ENCODE data around the gene RPS21. TPM values are rescaled to one million over a fixed set of nuclear protein-coding genes. Genes with fewer than 3 reads are reported as not detected.

RPS21 gene
- total and polyA plus RNA-seq, 2 of the 13 experiments (the other 11 are each of a cell fraction or from before 2014, with no cell fraction given) = 2,647 to 11,063 TPM

GRCh38 chr20:62423326-62423706 is 36.4 kb downstream of the RPS21 start:
- in situ Hi-C loops (cut with HindIII; ENCODE audit: extremely low pct_ligation_motif_present, low pct_unique_long_range_greater_than_20kb) (no loop called here), intact Hi-C loops (cut with micrococcal nuclease; ENCODE audit: unreplicated experiment) (no loop called here)
- CTCF ChIA-PET (ENCODE audit: low intra/inter-chr PET ratio, low total read pairs) = no interaction called here
- H3K4me3 ChIP-seq (replicated peaks in 1 of 3; ENCODE audit: insufficient read depth in 1 of 3, low read depth in 2 of 3, low read length in 3 of 3) = no peak overlapping the region
- no peak for DNase-seq (ENCODE audit: low spot score)
- H3K9ac ChIP-seq (ENCODE audit: insufficient read depth, low read depth, low read length) = no peak overlapping the region
- no peak for ATAC-seq
- POLR2A ChIA-PET = interaction anchor here (1.0 kb wide), 1 partner anchor 11 kb away, joined by 3 read pairs; no protein-coding TSS in a partner anchor
- H2AFZ ChIP-seq (ENCODE audit: low read length) = no peak overlapping the region
- no peak overlapping the region for H3K27ac ChIP-seq (ENCODE audit: extremely low read length, insufficient read depth, low read length)
- no peaks in the 10 kb centered on the region for H3K9me3 ChIP-seq (ENCODE audit: low read length)
- no TSS peak for BruUV-seq (replicated peaks)
- H3K36me3 ChIP-seq (replicated peaks in 1 of 2; ENCODE audit: control insufficient read depth in 1 of 2, insufficient read depth in 2 of 2, low read length in 2 of 2) = no peaks in the 10 kb centered on the region
- H3K27me3 ChIP-seq (ENCODE audit: control insufficient read depth in 1 of 2, insufficient read depth in 2 of 2, low read length in 2 of 2) = peaks cover 21 to 79% of the 10 kb centered on the region in 2 experiments
- 28% methylated on average over 4 of the region's 10 CpGs for WGBS (ENCODE audit: low lambda C conversion rate)
- TF ChIP-seq THYN1 (CRISPR knock-in tag; IDR thresholded peaks at IDR 0.05; ENCODE audit: borderline replicate concordance, low read depth) (no peak), ZNF737 (CRISPR knock-in tag; IDR thresholded peaks at IDR 0.05; ENCODE audit: borderline replicate concordance) (no peak), ZNF317 (CRISPR knock-in tag; IDR thresholded peaks at IDR 0.05) (no peak), HOXD1 (CRISPR knock-in tag; IDR thresholded peaks at IDR 0.05) (no peak), FOSL2 (CRISPR knock-in tag; IDR thresholded peaks at IDR 0.05) (no peak), HOXA3 (CRISPR knock-in tag; IDR thresholded peaks at IDR 0.05) (no peak), AHR (CRISPR knock-in tag; IDR thresholded peaks at IDR 0.05) (no peak), NFKBIZ (CRISPR knock-in tag; IDR thresholded peaks at IDR 0.05) (no peak), ZZZ3 (CRISPR knock-in tag; IDR thresholded peaks at IDR 0.05; ENCODE audit: borderline replicate concordance) (no peak), RBAK (CRISPR knock-in tag; IDR thresholded peaks at IDR 0.05) (no peak), ZFAT (CRISPR knock-in tag; conservative IDR thresholded peaks at IDR 0.05) (no peak), BRD4 (CRISPR knock-in tag; IDR thresholded peaks at IDR 0.05) (no peak), KDM5B (CRISPR knock-in tag; IDR thresholded peaks at IDR 0.05; ENCODE audit: borderline replicate concordance) (no peak), ZBTB2 (CRISPR knock-in tag; IDR thresholded peaks at IDR 0.05; ENCODE audit: low read depth) (no peak), ZNF740 (CRISPR knock-in tag; IDR thresholded peaks at IDR 0.05) (no peak), ERF (CRISPR knock-in tag; IDR thresholded peaks at IDR 0.05) (no peak), ZNF431 (CRISPR knock-in tag; IDR thresholded peaks at IDR 0.05; ENCODE audit: borderline replicate concordance, low read depth) (no peak), TRIM24 (CRISPR knock-in tag; IDR thresholded peaks at IDR 0.05) (no peak), GATAD1 (CRISPR knock-in tag; IDR thresholded peaks at IDR 0.05) (no peak)
- TF ChIP-seq, protein P1, sequence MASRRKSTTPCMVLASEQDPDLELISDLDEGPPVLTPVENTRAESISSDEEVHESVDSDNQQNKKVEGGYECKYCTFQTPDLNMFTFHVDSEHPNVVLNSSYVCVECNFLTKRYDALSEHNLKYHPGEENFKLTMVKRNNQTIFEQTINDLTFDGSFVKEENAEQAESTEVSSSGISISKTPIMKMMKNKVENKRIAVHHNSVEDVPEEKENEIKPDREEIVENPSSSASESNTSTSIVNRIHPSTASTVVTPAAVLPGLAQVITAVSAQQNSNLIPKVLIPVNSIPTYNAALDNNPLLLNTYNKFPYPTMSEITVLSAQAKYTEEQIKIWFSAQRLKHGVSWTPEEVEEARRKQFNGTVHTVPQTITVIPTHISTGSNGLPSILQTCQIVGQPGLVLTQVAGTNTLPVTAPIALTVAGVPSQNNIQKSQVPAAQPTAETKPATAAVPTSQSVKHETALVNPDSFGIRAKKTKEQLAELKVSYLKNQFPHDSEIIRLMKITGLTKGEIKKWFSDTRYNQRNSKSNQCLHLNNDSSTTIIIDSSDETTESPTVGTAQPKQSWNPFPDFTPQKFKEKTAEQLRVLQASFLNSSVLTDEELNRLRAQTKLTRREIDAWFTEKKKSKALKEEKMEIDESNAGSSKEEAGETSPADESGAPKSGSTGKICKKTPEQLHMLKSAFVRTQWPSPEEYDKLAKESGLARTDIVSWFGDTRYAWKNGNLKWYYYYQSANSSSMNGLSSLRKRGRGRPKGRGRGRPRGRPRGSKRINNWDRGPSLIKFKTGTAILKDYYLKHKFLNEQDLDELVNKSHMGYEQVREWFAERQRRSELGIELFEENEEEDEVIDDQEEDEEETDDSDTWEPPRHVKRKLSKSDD (CRISPR knock-in tag; IDR thresholded peaks at IDR 0.05; ENCODE audit: low read depth) = no peak
- H4K20me1 ChIP-seq (ENCODE audit: insufficient read depth, low read length) = no peaks in the 10 kb centered on the region; the same call in 1 of the 2 replicates
- FAIRE-seq = no peak
- H3K4me1 ChIP-seq (ENCODE audit: insufficient read depth, low read length) = peaks cover 17% of the 10 kb centered on the region; the same call in 1 of the 2 replicates
- no peak overlapping the region for H3K4me2 ChIP-seq (ENCODE audit: low read depth, low read length)
- H3K79me2 ChIP-seq (ENCODE audit: insufficient read depth, low read length) = no peaks in the 10 kb centered on the region

Data from HepG2 (cell line).